RWPE2 (cell line): ENCODE measurements around the gene TTC1.

Experiments used
- ATAC-seq: fragments of 200-7000 bp; cut with Tn5 transposase; 3 replicates; pipeline ENCODE4 v1.9.1; 2021; ENCODE audit warnings: low read depth
- DNase-seq: peaks from one replicate; pipeline ENCODE4 v3.0.0-alpha.2; 2020; ENCODE audit warnings: low spot score
- H3K27ac ChIP-seq: fragments of 450-650 bp; 2 replicates; pipeline ENCODE4 v1.5.1; 2017; ENCODE audit warnings: mild to moderate bottlenecking; ENCODE audit not compliant: poor library complexity, severe bottlenecking
- H3K27me3 ChIP-seq: fragments of 250-450 bp; sonication (Bioruptor Pico); 2 replicates; pipeline ENCODE4 v1.5.1; 2021; ENCODE audit warnings: mild to moderate bottlenecking, moderate library complexity; ENCODE audit not compliant: insufficient read depth, poor library complexity, severe bottlenecking
- H3K36me3 ChIP-seq: fragments of 250-450 bp; sonication (Bioruptor Pico); 2 replicates; pipeline ENCODE4 v1.5.1; 2020; ENCODE audit warnings: low read depth, mild to moderate bottlenecking, moderate library complexity
- H3K4me1 ChIP-seq: fragments of 250-450 bp; sonication (Bioruptor Pico); 2 replicates; pipeline ENCODE4 v1.5.1; 2021; ENCODE audit warnings: mild to moderate bottlenecking, moderate library complexity; ENCODE audit not compliant: insufficient read depth, poor library complexity, severe bottlenecking
- H3K4me3 ChIP-seq: fragments of 250-450 bp; sonication (Bioruptor Pico); 2 replicates; pipeline ENCODE4 v1.5.1; 2021; ENCODE audit warnings: mild to moderate bottlenecking, moderate library complexity; ENCODE audit not compliant: severe bottlenecking
- H3K9me3 ChIP-seq: fragments of 250-450 bp; sonication (Bioruptor Pico); 2 replicates; pipeline ENCODE4 v1.5.1; 2021; ENCODE audit warnings: mild to moderate bottlenecking, moderate library complexity; ENCODE audit not compliant: severe bottlenecking
- TF ChIP-seq, protein P1 (sequence below): fragments of 450-650 bp; IDR thresholded peaks from one replicate; pipeline ENCODE4 v1.5.1; 2017; ENCODE audit warnings: mild to moderate bottlenecking, moderate library complexity; ENCODE audit not compliant: poor library complexity, severe bottlenecking

The TTC1 gene

DNA sequence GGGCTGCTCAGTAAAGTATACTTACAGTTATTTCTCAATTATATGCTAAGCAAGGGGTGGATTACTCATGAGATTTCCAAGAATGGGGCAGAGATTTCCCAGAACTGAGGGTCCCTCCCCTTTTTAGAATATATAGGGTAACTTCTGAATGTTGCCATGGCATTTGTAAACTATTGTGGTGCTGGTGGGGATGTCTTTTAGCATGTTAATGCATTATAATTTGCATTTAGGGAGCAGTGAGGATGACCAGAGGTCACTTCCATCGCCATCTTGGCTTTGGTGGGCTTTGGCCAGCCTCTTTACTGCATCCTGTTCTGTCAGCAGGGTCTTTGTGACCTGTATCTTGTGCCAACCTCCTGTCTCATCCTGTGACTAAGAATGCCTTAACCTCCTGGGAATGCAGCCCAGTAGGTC, 35.5 kb downstream of the TTC1 start:
- H3K27me3 ChIP-seq = no peaks in the 10 kb centered on the region
- DNase-seq (no peak), ATAC-seq (no peak)
- H3K9me3 ChIP-seq = no peaks in the 10 kb centered on the region
- TF ChIP-seq, protein P1, sequence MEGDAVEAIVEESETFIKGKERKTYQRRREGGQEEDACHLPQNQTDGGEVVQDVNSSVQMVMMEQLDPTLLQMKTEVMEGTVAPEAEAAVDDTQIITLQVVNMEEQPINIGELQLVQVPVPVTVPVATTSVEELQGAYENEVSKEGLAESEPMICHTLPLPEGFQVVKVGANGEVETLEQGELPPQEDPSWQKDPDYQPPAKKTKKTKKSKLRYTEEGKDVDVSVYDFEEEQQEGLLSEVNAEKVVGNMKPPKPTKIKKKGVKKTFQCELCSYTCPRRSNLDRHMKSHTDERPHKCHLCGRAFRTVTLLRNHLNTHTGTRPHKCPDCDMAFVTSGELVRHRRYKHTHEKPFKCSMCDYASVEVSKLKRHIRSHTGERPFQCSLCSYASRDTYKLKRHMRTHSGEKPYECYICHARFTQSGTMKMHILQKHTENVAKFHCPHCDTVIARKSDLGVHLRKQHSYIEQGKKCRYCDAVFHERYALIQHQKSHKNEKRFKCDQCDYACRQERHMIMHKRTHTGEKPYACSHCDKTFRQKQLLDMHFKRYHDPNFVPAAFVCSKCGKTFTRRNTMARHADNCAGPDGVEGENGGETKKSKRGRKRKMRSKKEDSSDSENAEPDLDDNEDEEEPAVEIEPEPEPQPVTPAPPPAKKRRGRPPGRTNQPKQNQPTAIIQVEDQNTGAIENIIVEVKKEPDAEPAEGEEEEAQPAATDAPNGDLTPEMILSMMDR = no peak
- no peak overlapping the region for H3K27ac ChIP-seq
- no peaks in the 10 kb centered on the region for H3K4me1 ChIP-seq
- H3K36me3 ChIP-seq = peaks cover 76% of the 10 kb centered on the region
- H3K4me3 ChIP-seq = no peak overlapping the region

DNA sequence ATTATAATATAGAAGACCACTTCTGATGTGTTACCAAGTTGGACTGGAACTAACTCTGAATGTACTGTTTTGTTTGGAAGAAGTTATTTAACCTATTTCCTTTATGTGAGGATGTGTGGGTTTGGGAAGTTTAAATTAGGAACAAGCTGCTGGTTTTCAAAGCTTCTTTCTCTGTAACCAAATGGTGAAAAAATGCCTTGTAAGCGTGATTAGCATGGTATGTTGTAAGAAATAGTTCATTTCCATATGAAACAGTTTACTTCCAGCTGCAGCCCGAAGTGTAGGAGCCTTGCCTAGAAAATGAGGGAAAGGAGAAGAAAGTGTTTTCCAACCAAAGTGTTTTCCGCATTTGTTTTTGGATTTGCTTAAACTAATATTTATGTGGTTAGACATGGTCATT, 36.0 kb downstream of the TTC1 start:
- H3K4me1 ChIP-seq = no peaks in the 10 kb centered on the region
- ATAC-seq = no peak
- TF ChIP-seq, protein P1 = no peak
- H3K4me3 ChIP-seq = no peak overlapping the region
- peaks cover 76% of the 10 kb centered on the region for H3K36me3 ChIP-seq
- H3K9me3 ChIP-seq = no peaks in the 10 kb centered on the region
- no peak overlapping the region for H3K27ac ChIP-seq
- H3K27me3 ChIP-seq = no peaks in the 10 kb centered on the region
- no peak for DNase-seq

DNA sequence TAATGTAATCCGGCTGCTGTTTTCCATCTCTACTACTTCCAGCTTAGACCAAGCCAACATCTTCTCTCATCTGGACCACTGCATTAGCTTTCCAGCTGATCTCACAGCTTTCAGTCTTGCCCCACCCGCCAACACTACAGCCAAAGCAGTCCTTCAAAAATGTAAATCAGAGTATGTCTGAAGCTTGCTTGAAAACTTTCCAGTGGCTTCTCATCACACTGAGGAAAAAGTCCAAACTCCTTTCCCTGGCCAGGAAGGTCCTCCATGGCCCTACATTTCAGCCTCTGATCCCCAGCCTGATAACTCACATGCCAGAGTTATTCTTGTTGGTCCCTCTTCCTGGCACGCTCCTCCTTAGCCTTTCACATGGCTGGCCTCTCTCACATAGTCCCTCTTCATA, 38.5 kb downstream of the TTC1 start:
- Histone ChIP-seq H3K36me3 (peaks cover 77% of the 10 kb centered on the region), H3K27me3 (no peaks in the 10 kb centered on the region), H3K4me3 (no peak overlapping the region), H3K27ac (no peak overlapping the region), H3K4me1 (no peaks in the 10 kb centered on the region), H3K9me3 (no peaks in the 10 kb centered on the region)
- TF ChIP-seq, protein P1 = no peak
- ATAC-seq (no peak), DNase-seq (no peak)

DNA sequence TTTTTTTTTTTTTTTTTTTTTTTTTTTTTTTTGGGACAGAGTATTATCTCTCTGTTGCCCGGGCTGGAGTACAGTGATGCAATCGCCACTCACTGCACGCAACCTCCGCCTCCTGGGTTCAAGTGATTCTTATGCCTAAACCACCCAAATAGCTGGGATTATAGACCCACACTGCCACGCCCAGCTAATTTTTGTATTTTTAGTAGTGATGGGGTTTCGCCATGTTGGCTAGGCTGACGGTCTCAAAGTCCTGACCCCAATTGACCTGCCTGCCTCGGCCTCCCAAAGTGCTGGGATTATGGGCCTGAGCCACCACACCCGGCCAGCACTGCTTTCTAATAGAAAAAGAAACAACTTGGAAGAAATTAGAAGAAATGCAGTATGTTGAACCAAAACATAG, 39.2 kb downstream of the TTC1 start:
- DNase-seq = no peak
- peaks cover 80% of the 10 kb centered on the region for H3K36me3 ChIP-seq
- TF ChIP-seq, protein P1 = no peak

DNA sequence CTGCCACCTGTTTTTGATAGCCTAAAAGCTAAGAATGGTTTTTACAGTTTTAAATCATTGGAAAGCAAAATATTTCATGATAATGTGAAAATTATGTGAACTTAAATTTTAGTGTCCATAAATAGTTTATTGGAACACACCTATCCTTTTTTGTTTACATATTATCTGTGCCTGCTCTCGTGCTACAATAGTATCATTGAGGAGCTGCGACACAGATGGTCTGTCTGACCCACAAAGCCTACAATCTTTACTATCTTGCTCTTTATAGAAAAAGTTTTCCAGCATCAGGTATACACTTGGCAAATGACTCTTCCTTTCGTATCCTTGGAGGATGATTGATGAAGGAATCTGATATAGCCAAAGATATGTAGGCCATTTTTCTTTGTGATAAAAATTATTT, 40.2 kb downstream of the TTC1 start:
- no peaks in the 10 kb centered on the region for H3K27me3 ChIP-seq
- H3K36me3 ChIP-seq = peaks cover 83% of the 10 kb centered on the region
- no peaks in the 10 kb centered on the region for H3K4me1 ChIP-seq
- H3K4me3 ChIP-seq = no peak overlapping the region
- TF ChIP-seq, protein P1 = no peak
- no peak overlapping the region for H3K27ac ChIP-seq
- no peak for DNase-seq
- no peaks in the 10 kb centered on the region for H3K9me3 ChIP-seq
- no peak for ATAC-seq

More for the DNA sequence above, 39.2 kb downstream of the TTC1 start:
- no peak for ATAC-seq
- Histone ChIP-seq H3K4me3 (no peak overlapping the region), H3K27me3 (no peaks in the 10 kb centered on the region), H3K27ac (no peak overlapping the region), H3K9me3 (no peaks in the 10 kb centered on the region), H3K4me1 (no peaks in the 10 kb centered on the region)
